T-helper 1 cell treated with Interleukin-12 subunit alpha and Interleukin-12 subunit beta and Interleukin-4 antibody, amounts not matched to agents 30 μg/mL and 1 μg/mL, for 36 hours (primary cell): Measurements from ENCODE around the gene SLX9.

Experiments
- H3K27ac Mint-ChIP-seq: one replicate; pipeline ENCODE4 v1.8.0; 2021; ENCODE audit warnings: mild to moderate bottlenecking, mixed read lengths
- H3K27me3 Mint-ChIP-seq: one replicate; pipeline ENCODE4 v1.8.0; 2021; ENCODE audit warnings: low read depth, mixed read lengths
- H3K36me3 Mint-ChIP-seq: one replicate; pipeline ENCODE4 v1.8.0; 2021; ENCODE audit warnings: low read depth, mixed read lengths
- H3K4me1 Mint-ChIP-seq: one replicate; pipeline ENCODE4 v1.8.0; 2021; ENCODE audit warnings: low read depth, mixed read lengths
- H3K4me3 Mint-ChIP-seq: one replicate; pipeline ENCODE4 v1.8.0; 2021; ENCODE audit warnings: mild to moderate bottlenecking, moderate library complexity, mixed read lengths
- H3K9me3 Mint-ChIP-seq: one replicate; pipeline ENCODE4 v1.8.0; 2021; ENCODE audit warnings: mixed read lengths

Gene SLX9

GRCh38 chr21:44898851-44899767 lies 40.7 kb upstream of the SLX9 start:
- no peak overlapping the region for H3K4me3 Mint-ChIP-seq
- no peaks in the 10 kb centered on the region for H3K27me3 Mint-ChIP-seq
- H3K4me1 Mint-ChIP-seq = peaks cover 5% of the 10 kb centered on the region
- H3K36me3 Mint-ChIP-seq = peaks cover 50% of the 10 kb centered on the region
- peak overlapping the region; percentile 15 for H3K27ac Mint-ChIP-seq
- no peaks in the 10 kb centered on the region for H3K9me3 Mint-ChIP-seq

GRCh38 chr21:44899768-44900558 lies 39.9 kb upstream of the SLX9 start:
- no peak overlapping the region for H3K27ac Mint-ChIP-seq
- peaks cover 53% of the 10 kb centered on the region for H3K36me3 Mint-ChIP-seq
- H3K27me3 Mint-ChIP-seq = no peaks in the 10 kb centered on the region
- H3K9me3 Mint-ChIP-seq = no peaks in the 10 kb centered on the region
- peaks cover 11% of the 10 kb centered on the region for H3K4me1 Mint-ChIP-seq
- no peak overlapping the region for H3K4me3 Mint-ChIP-seq

GRCh38 chr21:44900559-44901251 lies 39.1 kb upstream of the SLX9 start:
- no peak overlapping the region for H3K27ac Mint-ChIP-seq
- H3K4me1 Mint-ChIP-seq = peaks cover 11% of the 10 kb centered on the region
- no peak overlapping the region for H3K4me3 Mint-ChIP-seq
- H3K27me3 Mint-ChIP-seq = no peaks in the 10 kb centered on the region
- no peaks in the 10 kb centered on the region for H3K9me3 Mint-ChIP-seq
- peaks cover 55% of the 10 kb centered on the region for H3K36me3 Mint-ChIP-seq

GRCh38 chr21:44901391-44902074 lies 38.3 kb upstream of the SLX9 start:
- H3K4me1 Mint-ChIP-seq = peaks cover 13% of the 10 kb centered on the region
- H3K36me3 Mint-ChIP-seq = peaks cover 56% of the 10 kb centered on the region
- no peaks in the 10 kb centered on the region for H3K27me3 Mint-ChIP-seq
- H3K27ac Mint-ChIP-seq = no peak overlapping the region
- no peaks in the 10 kb centered on the region for H3K9me3 Mint-ChIP-seq
- no peak overlapping the region for H3K4me3 Mint-ChIP-seq

GRCh38 chr21:44902268-44903049 lies 37.4 kb upstream of the SLX9 start:
- Mint-ChIP-seq H3K27me3 (no peaks in the 10 kb centered on the region), H3K4me1 (peaks cover 13% of the 10 kb centered on the region), H3K27ac (no peak overlapping the region), H3K36me3 (peaks cover 55% of the 10 kb centered on the region), H3K9me3 (no peaks in the 10 kb centered on the region), H3K4me3 (no peak overlapping the region)

- Mint-ChIP-seq H3K9me3 (no peaks in the 10 kb centered on the region), H3K36me3 (peaks cover 52% of the 10 kb centered on the region), H3K27ac (no peak overlapping the region), H3K4me3 (no peak overlapping the region), H3K27me3 (no peaks in the 10 kb centered on the region), H3K4me1 (peaks cover 13% of the 10 kb centered on the region)
Measured at GRCh38 chr21:44903050-44903685, 36.7 kb upstream of the SLX9 start.

GRCh38 chr21:44903689-44904088 lies 36.1 kb upstream of the SLX9 start:
- no peaks in the 10 kb centered on the region for H3K27me3 Mint-ChIP-seq
- H3K9me3 Mint-ChIP-seq = no peaks in the 10 kb centered on the region
- no peak overlapping the region for H3K27ac Mint-ChIP-seq
- peaks cover 51% of the 10 kb centered on the region for H3K36me3 Mint-ChIP-seq
- peaks cover 12% of the 10 kb centered on the region for H3K4me1 Mint-ChIP-seq
- no peak overlapping the region for H3K4me3 Mint-ChIP-seq

GRCh38 chr21:44904141-44904923 lies 35.5 kb upstream of the SLX9 start:
- Mint-ChIP-seq H3K4me1 (peaks cover 17% of the 10 kb centered on the region), H3K36me3 (peaks cover 55% of the 10 kb centered on the region), H3K27me3 (no peaks in the 10 kb centered on the region), H3K4me3 (no peak overlapping the region), H3K27ac (peak overlapping the region; percentile 9), H3K9me3 (no peaks in the 10 kb centered on the region)

- Mint-ChIP-seq H3K27me3 (no peaks in the 10 kb centered on the region), H3K27ac (no peak overlapping the region), H3K36me3 (peaks cover 60% of the 10 kb centered on the region), H3K9me3 (no peaks in the 10 kb centered on the region), H3K4me3 (no peak overlapping the region), H3K4me1 (peaks cover 22% of the 10 kb centered on the region)
Measured at GRCh38 chr21:44905016-44905727, 34.7 kb upstream of the SLX9 start.

- Mint-ChIP-seq H3K4me3 (no peak overlapping the region), H3K27ac (no peak overlapping the region), H3K27me3 (no peaks in the 10 kb centered on the region), H3K36me3 (peaks cover 55% of the 10 kb centered on the region), H3K9me3 (no peaks in the 10 kb centered on the region), H3K4me1 (peaks cover 22% of the 10 kb centered on the region)
Measured at GRCh38 chr21:44905728-44906090, 34.1 kb upstream of the SLX9 start.

- Mint-ChIP-seq H3K27me3 (no peaks in the 10 kb centered on the region), H3K4me1 (peaks cover 37% of the 10 kb centered on the region), H3K4me3 (no peak overlapping the region), H3K36me3 (peaks cover 48% of the 10 kb centered on the region), H3K27ac (no peak overlapping the region), H3K9me3 (no peaks in the 10 kb centered on the region)
Measured at GRCh38 chr21:44907225-44907965, 32.4 kb upstream of the SLX9 start.
